Measurements from ENCODE around the gene MCCC1.

MCCC1 gene

GRCh38 chr3:183142199-183142598 is 42.9 kb upstream of the MCCC1 start:
- H3K36me3 ChIP-seq (ENCODE audit: low read length) = no peaks in the 10 kb centered on the region
- H2AFZ ChIP-seq (ENCODE audit: low read depth, low read length, severe bottlenecking) = no peak overlapping the region
- H4K20me1 ChIP-seq (ENCODE audit: low read depth, low read length) = no peaks in the 10 kb centered on the region
- H3K9ac ChIP-seq (ENCODE audit: low read length) = no peak overlapping the region
- H3F3A ChIP-seq (ENCODE audit: insufficient read depth) = no peaks in the 10 kb centered on the region
- H3K27me3 ChIP-seq (ENCODE audit: low read length) = no peaks in the 10 kb centered on the region
- no peak overlapping the region for H3K27ac ChIP-seq (ENCODE audit: low read depth, low read length)
- no peak overlapping the region for H3K4me3 ChIP-seq (ENCODE audit: insufficient read depth, low read length, poor library complexity, severe bottlenecking)
- no peaks in the 10 kb centered on the region for H3K79me2 ChIP-seq (ENCODE audit: insufficient read depth, low read length)
- H3K4me2 ChIP-seq (ENCODE audit: low read depth, low read length, poor library complexity, severe bottlenecking) = no peak overlapping the region
- no peaks in the 10 kb centered on the region for H3K9me2 ChIP-seq (replicated peaks; ENCODE audit: insufficient read depth, low read length)
- H3K9me3 ChIP-seq (ENCODE audit: insufficient read depth, low read length) = no peaks in the 10 kb centered on the region
- TF ChIP-seq CTCF (IDR thresholded peaks at IDR 0.05; ENCODE audit: insufficient read depth, low read length, poor library complexity, severe bottlenecking) (no peak), EZH2phosphoT487 (conservative IDR thresholded peaks at IDR 0.05; ENCODE audit: low read length) (no peak)

- no peaks in the 10 kb centered on the region for H3K79me2 ChIP-seq (ENCODE audit: insufficient read depth, low read length)
Measured at GRCh38 chr3:183134844-183135243, 35.5 kb upstream of the MCCC1 start.

GRCh38 chr3:183132409-183132808 is 33.1 kb upstream of the MCCC1 start:
- Histone ChIP-seq H3K79me2 (ENCODE audit: insufficient read depth, low read length) (no peaks in the 10 kb centered on the region), H3K9ac (ENCODE audit: low read length) (no peak overlapping the region), H3K9me2 (replicated peaks; ENCODE audit: insufficient read depth, low read length) (no peaks in the 10 kb centered on the region), H3K4me2 (ENCODE audit: low read depth, low read length, poor library complexity, severe bottlenecking) (no peak overlapping the region), H3K9me3 (ENCODE audit: insufficient read depth, low read length) (no peaks in the 10 kb centered on the region), H3K27ac (ENCODE audit: low read depth, low read length) (no peak overlapping the region), H2AFZ (ENCODE audit: low read depth, low read length, severe bottlenecking) (no peak overlapping the region), H3F3A (ENCODE audit: insufficient read depth) (no peaks in the 10 kb centered on the region), H3K4me3 (ENCODE audit: insufficient read depth, low read length, poor library complexity, severe bottlenecking) (no peak overlapping the region), H3K36me3 (ENCODE audit: low read length) (no peaks in the 10 kb centered on the region), H3K27me3 (ENCODE audit: low read length) (no peaks in the 10 kb centered on the region; the same call in 1 of the 2 replicates), H4K20me1 (ENCODE audit: low read depth, low read length) (no peaks in the 10 kb centered on the region)
- TF ChIP-seq EZH2phosphoT487 (conservative IDR thresholded peaks at IDR 0.05; ENCODE audit: low read length) (no peak), CTCF (IDR thresholded peaks at IDR 0.05; ENCODE audit: insufficient read depth, low read length, poor library complexity, severe bottlenecking) (no peak)

More at GRCh38 chr3:183134844-183135243, 35.5 kb upstream of the MCCC1 start:
- Histone ChIP-seq H4K20me1 (ENCODE audit: low read depth, low read length) (no peaks in the 10 kb centered on the region), H3K9me3 (ENCODE audit: insufficient read depth, low read length) (no peaks in the 10 kb centered on the region), H3K9ac (ENCODE audit: low read length) (no peak overlapping the region), H3K9me2 (replicated peaks; ENCODE audit: insufficient read depth, low read length) (no peaks in the 10 kb centered on the region), H3F3A (ENCODE audit: insufficient read depth) (no peaks in the 10 kb centered on the region), H3K27ac (ENCODE audit: low read depth, low read length) (no peak overlapping the region), H3K4me3 (ENCODE audit: insufficient read depth, low read length, poor library complexity, severe bottlenecking) (no peak overlapping the region), H2AFZ (ENCODE audit: low read depth, low read length, severe bottlenecking) (no peak overlapping the region), H3K27me3 (ENCODE audit: low read length) (no peaks in the 10 kb centered on the region; the same call in 1 of the 2 replicates), H3K4me2 (ENCODE audit: low read depth, low read length, poor library complexity, severe bottlenecking) (no peak overlapping the region), H3K36me3 (ENCODE audit: low read length) (no peaks in the 10 kb centered on the region)
- no peak for TF ChIP-seq CTCF (IDR thresholded peaks at IDR 0.05; ENCODE audit: insufficient read depth, low read length, poor library complexity, severe bottlenecking)
- TF ChIP-seq EZH2phosphoT487 (conservative IDR thresholded peaks at IDR 0.05; ENCODE audit: low read length) = no peak
